WTC11 (cell line): ENCODE results near the gene AGR2. TPM values are rescaled to one million over a fixed set of nuclear protein-coding genes. Genes with fewer than 3 reads are reported as not detected.

Source experiments
- ATAC-seq: fragments of 200-7000 bp; cut with Tn5 transposase; 2 replicates; pipeline ENCODE4 v1.10.0; 2021; ENCODE audit warnings: mild to moderate bottlenecking, moderate library complexity
- CTCF ChIA-PET: fragments of 300-600 bp; sonication (Branson Sonifier 250); formaldehyde crosslinking; loops from one replicate; lab custom pipeline; 2021; ENCODE audit warnings: antibody characterized with exemption; lab: Charles Lee
- POLR2A ChIA-PET: fragments of 350-600 bp; sonication (Branson Sonifier 250); formaldehyde crosslinking; loops from one replicate; lab custom pipeline; 2021; ENCODE audit warnings: antibody characterized with exemption; lab: Charles Lee
- DNase-seq: peaks from one replicate; pipeline ENCODE4 v3.0.0; 2021; ENCODE audit warnings: low spot score
- H3K27ac Mint-ChIP-seq: 2 replicates; pipeline ENCODE4 v1.8.0; 2021; ENCODE audit warnings: mixed read lengths
- H3K27me3 Mint-ChIP-seq: 2 replicates; pipeline ENCODE4 v1.8.0; 2021; ENCODE audit warnings: low read depth, mild to moderate bottlenecking, moderate library complexity, mixed read lengths
- H3K36me3 Mint-ChIP-seq: 2 replicates; pipeline ENCODE4 v1.8.0; 2021; ENCODE audit warnings: mixed read lengths
- H3K4me1 Mint-ChIP-seq: 2 replicates; pipeline ENCODE4 v1.8.0; 2022; ENCODE audit warnings: mixed read lengths
- H3K4me3 Mint-ChIP-seq: 2 replicates; pipeline ENCODE4 v1.8.0; 2021; ENCODE audit warnings: mild to moderate bottlenecking, moderate library complexity, mixed read lengths
- H3K9me3 Mint-ChIP-seq: 2 replicates; pipeline ENCODE4 v1.8.0; 2021; ENCODE audit warnings: mixed read lengths
- CREM ChIP-seq: sonication (generic); formaldehyde crosslinking; IDR thresholded peaks from 2 replicates; pipeline ENCODE4 v1.8.1; 2022; ENCODE audit warnings: mild to moderate bottlenecking, missing genetic modification reagents, moderate library complexity
- FOXK1 ChIP-seq: sonication (generic); formaldehyde crosslinking; IDR thresholded peaks from 2 replicates; pipeline ENCODE4 v1.8.0; 2022; ENCODE audit warnings: mild to moderate bottlenecking, moderate library complexity, missing genetic modification reagents
- GRHL2 ChIP-seq: fragments of 250-450 bp; sonication (Bioruptor Pico); IDR thresholded peaks from 2 replicates; pipeline ENCODE4 v1.8.0; 2022; ENCODE audit warnings: mild to moderate bottlenecking, moderate library complexity; ENCODE audit not compliant: insufficient replicate concordance, severe bottlenecking
- IRF2 ChIP-seq: sonication (generic); formaldehyde crosslinking; IDR thresholded peaks from 2 replicates; pipeline ENCODE4 v1.8.0; 2022; ENCODE audit warnings: low read depth, missing genetic modification reagents, borderline replicate concordance
- NFE2L1 ChIP-seq: sonication (generic); formaldehyde crosslinking; IDR thresholded peaks from 2 replicates; pipeline ENCODE4 v1.8.1; 2023; ENCODE audit warnings: missing genetic modification reagents
- PRRX2 ChIP-seq: fragments of 250-450 bp; sonication (Bioruptor Pico); IDR thresholded peaks from 2 replicates; pipeline ENCODE4 v1.8.0; 2021; ENCODE audit warnings: mild to moderate bottlenecking
- SP1 ChIP-seq: sonication (generic); formaldehyde crosslinking; conservative IDR thresholded peaks from 2 replicates; pipeline ENCODE4 v1.8.1; 2022; ENCODE audit warnings: missing genetic modification reagents
- TP53 ChIP-seq: sonication (generic); formaldehyde crosslinking; IDR thresholded peaks from 2 replicates; pipeline ENCODE4 v1.8.1; 2023; ENCODE audit warnings: mild to moderate bottlenecking, missing genetic modification reagents
- ZNF138 ChIP-seq: sonication (generic); formaldehyde crosslinking; conservative IDR thresholded peaks from 2 replicates; pipeline ENCODE4 v1.8.1; 2022; ENCODE audit warnings: mild to moderate bottlenecking, moderate library complexity, missing genetic modification reagents
- ZNF232 ChIP-seq: sonication (generic); formaldehyde crosslinking; IDR thresholded peaks from 2 replicates; pipeline ENCODE4 v1.8.0; 2022; ENCODE audit warnings: mild to moderate bottlenecking, missing genetic modification reagents
- ZNF416 ChIP-seq: fragments of 250-450 bp; sonication (Bioruptor Pico); IDR thresholded peaks from 2 replicates; pipeline ENCODE4 v1.9.0; 2021; ENCODE audit warnings: mild to moderate bottlenecking, inconsistent platforms
- ZNF423 ChIP-seq: fragments of 250-450 bp; sonication (Bioruptor Pico); IDR thresholded peaks from 2 replicates; pipeline ENCODE4 v2.1.2; 2022; ENCODE audit warnings: mild to moderate bottlenecking, moderate library complexity
- total RNA-seq: library from RNA; stranded (reverse); gene quantifications from 3 replicates; pipeline ENCODE4 v1.2.3, GENCODE V29; 2021
- TF ChIP-seq, protein P1 (sequence below): sonication (generic); formaldehyde crosslinking; IDR thresholded peaks from 2 replicates; pipeline ENCODE4 v1.8.0; 2023; ENCODE audit warnings: mild to moderate bottlenecking, missing genetic modification reagents
- TF ChIP-seq, protein P2 (sequence below): sonication (generic); formaldehyde crosslinking; IDR thresholded peaks from 2 replicates; pipeline ENCODE4 v1.8.1; 2023; ENCODE audit warnings: mild to moderate bottlenecking, missing genetic modification reagents, moderate library complexity
- TF ChIP-seq, protein P3 (sequence below): sonication (generic); formaldehyde crosslinking; IDR thresholded peaks from 2 replicates; pipeline ENCODE4 v1.8.1; 2022; ENCODE audit warnings: low read depth, mild to moderate bottlenecking, moderate library complexity, missing genetic modification reagents, borderline replicate concordance
- TF ChIP-seq, protein P4 (sequence below): sonication (generic); formaldehyde crosslinking; conservative IDR thresholded peaks from 2 replicates; pipeline ENCODE4 v1.8.1; 2022; ENCODE audit warnings: mild to moderate bottlenecking, missing genetic modification reagents
- TF ChIP-seq, protein P5 (sequence below): sonication (generic); formaldehyde crosslinking; IDR thresholded peaks from 2 replicates; pipeline ENCODE4 v1.8.1; 2023; ENCODE audit warnings: mild to moderate bottlenecking, moderate library complexity, missing genetic modification reagents
- TF ChIP-seq, protein P6 (sequence below): sonication (generic); formaldehyde crosslinking; IDR thresholded peaks from 2 replicates; pipeline ENCODE4 v1.8.0; 2023; ENCODE audit warnings: missing genetic modification reagents
- TF ChIP-seq, protein P7 (sequence below): fragments of 200-600 bp; IDR thresholded peaks from 2 replicates; pipeline ENCODE4 v1.8.0; 2022; ENCODE audit warnings: antibody characterized with exemption
- TF ChIP-seq, protein P8 (sequence below): sonication (generic); formaldehyde crosslinking; IDR thresholded peaks from 2 replicates; pipeline ENCODE4 v1.8.1; 2022; ENCODE audit warnings: low read depth, missing genetic modification reagents, borderline replicate concordance
- TF ChIP-seq, protein P9 (sequence below): fragments of 250-450 bp; sonication (Bioruptor Pico); IDR thresholded peaks from 2 replicates; pipeline ENCODE4 v1.9.0; 2021; ENCODE audit warnings: mild to moderate bottlenecking, borderline replicate concordance

AGR2 gene
- total RNA-seq, 1 experiment from 2014 or later = 1.6 TPM

DNA sequence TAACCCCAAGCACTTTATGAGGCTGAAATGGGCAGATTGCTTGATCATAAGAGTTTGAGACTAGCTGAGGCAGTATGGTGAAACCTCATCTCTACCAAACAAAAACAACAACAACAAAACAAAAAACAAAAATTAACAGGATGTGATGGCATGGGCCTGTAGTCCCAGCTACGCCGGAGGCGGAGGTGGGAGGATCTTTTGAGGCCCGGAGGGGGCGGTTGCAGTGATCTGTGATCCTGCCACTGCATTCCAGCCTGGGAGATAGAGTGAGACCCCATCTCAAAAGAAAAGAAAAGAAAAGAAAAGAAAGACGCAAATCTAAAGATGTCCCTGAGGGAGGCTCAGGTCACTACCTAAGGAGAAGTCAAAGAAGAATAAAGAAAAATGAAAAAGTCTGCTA is 35.3 kb upstream of the AGR2 start:
- peak; percentile 77 for ATAC-seq
- Mint-ChIP-seq H3K9me3 (no peaks in the 10 kb centered on the region), H3K27me3 (no peaks in the 10 kb centered on the region), H3K36me3 (no peaks in the 10 kb centered on the region), H3K27ac (no peak overlapping the region), H3K4me1 (0 out of 2 replicates have a peak, but pooled peaks cover 4% of the 10 kb centered on the region), H3K4me3 (no peak overlapping the region)
- CTCF ChIA-PET = no interaction called here
- no peak for DNase-seq
- TF ChIP-seq, protein P1, sequence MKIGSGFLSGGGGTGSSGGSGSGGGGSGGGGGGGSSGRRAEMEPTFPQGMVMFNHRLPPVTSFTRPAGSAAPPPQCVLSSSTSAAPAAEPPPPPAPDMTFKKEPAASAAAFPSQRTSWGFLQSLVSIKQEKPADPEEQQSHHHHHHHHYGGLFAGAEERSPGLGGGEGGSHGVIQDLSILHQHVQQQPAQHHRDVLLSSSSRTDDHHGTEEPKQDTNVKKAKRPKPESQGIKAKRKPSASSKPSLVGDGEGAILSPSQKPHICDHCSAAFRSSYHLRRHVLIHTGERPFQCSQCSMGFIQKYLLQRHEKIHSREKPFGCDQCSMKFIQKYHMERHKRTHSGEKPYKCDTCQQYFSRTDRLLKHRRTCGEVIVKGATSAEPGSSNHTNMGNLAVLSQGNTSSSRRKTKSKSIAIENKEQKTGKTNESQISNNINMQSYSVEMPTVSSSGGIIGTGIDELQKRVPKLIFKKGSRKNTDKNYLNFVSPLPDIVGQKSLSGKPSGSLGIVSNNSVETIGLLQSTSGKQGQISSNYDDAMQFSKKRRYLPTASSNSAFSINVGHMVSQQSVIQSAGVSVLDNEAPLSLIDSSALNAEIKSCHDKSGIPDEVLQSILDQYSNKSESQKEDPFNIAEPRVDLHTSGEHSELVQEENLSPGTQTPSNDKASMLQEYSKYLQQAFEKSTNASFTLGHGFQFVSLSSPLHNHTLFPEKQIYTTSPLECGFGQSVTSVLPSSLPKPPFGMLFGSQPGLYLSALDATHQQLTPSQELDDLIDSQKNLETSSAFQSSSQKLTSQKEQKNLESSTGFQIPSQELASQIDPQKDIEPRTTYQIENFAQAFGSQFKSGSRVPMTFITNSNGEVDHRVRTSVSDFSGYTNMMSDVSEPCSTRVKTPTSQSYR (CRISPR knock-in tag) = no peak
- TF ChIP-seq, protein P2, sequence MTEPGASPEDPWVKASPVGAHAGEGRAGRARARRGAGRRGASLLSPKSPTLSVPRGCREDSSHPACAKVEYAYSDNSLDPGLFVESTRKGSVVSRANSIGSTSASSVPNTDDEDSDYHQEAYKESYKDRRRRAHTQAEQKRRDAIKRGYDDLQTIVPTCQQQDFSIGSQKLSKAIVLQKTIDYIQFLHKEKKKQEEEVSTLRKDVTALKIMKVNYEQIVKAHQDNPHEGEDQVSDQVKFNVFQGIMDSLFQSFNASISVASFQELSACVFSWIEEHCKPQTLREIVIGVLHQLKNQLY (CRISPR knock-in tag) = no peak
- TF ChIP-seq, protein P3, sequence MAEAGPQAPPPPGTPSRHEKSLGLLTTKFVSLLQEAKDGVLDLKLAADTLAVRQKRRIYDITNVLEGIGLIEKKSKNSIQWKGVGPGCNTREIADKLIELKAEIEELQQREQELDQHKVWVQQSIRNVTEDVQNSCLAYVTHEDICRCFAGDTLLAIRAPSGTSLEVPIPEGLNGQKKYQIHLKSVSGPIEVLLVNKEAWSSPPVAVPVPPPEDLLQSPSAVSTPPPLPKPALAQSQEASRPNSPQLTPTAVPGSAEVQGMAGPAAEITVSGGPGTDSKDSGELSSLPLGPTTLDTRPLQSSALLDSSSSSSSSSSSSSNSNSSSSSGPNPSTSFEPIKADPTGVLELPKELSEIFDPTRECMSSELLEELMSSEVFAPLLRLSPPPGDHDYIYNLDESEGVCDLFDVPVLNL (CRISPR knock-in tag) = no peak
- TF ChIP-seq ZNF423 (CRISPR knock-in tag) (no peak), CREM (CRISPR knock-in tag) (no peak), ZNF138 (CRISPR knock-in tag) (no peak), GRHL2 (no peak), IRF2 (CRISPR knock-in tag) (no peak), ZNF232 (CRISPR knock-in tag) (no peak), FOXK1 (CRISPR knock-in tag) (no peak), TP53 (no peak), SP1 (CRISPR knock-in tag) (no peak), ZNF416 (CRISPR knock-in tag) (no peak)
- TF ChIP-seq, protein P4, sequence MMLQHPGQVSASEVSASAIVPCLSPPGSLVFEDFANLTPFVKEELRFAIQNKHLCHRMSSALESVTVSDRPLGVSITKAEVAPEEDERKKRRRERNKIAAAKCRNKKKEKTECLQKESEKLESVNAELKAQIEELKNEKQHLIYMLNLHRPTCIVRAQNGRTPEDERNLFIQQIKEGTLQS (CRISPR knock-in tag) = no peak
- TF ChIP-seq, protein P5, sequence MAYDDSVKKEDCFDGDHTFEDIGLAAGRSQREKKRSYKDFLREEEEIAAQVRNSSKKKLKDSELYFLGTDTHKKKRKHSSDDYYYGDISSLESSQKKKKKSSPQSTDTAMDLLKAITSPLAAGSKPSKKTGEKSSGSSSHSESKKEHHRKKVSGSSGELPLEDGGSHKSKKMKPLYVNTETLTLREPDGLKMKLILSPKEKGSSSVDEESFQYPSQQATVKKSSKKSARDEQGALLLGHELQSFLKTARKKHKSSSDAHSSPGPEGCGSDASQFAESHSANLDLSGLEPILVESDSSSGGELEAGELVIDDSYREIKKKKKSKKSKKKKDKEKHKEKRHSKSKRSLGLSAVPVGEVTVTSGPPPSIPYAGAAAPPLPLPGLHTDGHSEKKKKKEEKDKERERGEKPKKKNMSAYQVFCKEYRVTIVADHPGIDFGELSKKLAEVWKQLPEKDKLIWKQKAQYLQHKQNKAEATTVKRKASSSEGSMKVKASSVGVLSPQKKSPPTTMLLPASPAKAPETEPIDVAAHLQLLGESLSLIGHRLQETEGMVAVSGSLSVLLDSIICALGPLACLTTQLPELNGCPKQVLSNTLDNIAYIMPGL (CRISPR knock-in tag) = no peak
- POLR2A ChIA-PET = no interaction called here

DNA sequence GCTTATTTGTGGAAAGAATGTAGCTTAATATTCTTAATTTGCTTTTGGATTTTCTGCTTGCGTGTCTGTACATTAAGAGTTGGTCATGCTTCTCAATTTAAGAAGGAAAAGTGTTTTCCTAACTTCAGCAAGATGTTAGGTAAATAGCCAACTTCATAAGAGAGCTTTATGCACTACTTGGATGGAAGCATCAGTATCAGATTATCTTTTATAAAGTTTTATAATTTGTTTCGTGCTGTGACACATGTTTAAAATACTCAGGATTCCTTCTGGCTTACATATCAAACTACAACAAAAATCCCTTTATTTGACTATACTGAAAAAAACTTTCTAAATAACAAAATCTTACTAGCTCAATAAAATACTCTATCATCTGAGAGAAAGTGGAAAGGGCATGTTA is 34.8 kb upstream of the AGR2 start:
- H3K27me3 Mint-ChIP-seq = no peaks in the 10 kb centered on the region
- no peak overlapping the region for H3K4me3 Mint-ChIP-seq
- no peaks in the 10 kb centered on the region for H3K36me3 Mint-ChIP-seq
- ATAC-seq (no peak), DNase-seq (no peak)
- ChIA-PET POLR2A (no interaction called here), CTCF (no interaction called here)
- H3K9me3 Mint-ChIP-seq = no peaks in the 10 kb centered on the region
- H3K27ac Mint-ChIP-seq = no peak overlapping the region
- H3K4me1 Mint-ChIP-seq = 0 out of 2 replicates have a peak, but pooled peaks cover 4% of the 10 kb centered on the region
- TF ChIP-seq ZNF423 (CRISPR knock-in tag) (no peak), NFE2L1 (CRISPR knock-in tag) (no peak), PRRX2 (CRISPR knock-in tag) (no peak)
- TF ChIP-seq, protein P6, sequence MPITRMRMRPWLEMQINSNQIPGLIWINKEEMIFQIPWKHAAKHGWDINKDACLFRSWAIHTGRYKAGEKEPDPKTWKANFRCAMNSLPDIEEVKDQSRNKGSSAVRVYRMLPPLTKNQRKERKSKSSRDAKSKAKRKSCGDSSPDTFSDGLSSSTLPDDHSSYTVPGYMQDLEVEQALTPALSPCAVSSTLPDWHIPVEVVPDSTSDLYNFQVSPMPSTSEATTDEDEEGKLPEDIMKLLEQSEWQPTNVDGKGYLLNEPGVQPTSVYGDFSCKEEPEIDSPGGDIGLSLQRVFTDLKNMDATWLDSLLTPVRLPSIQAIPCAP (CRISPR knock-in tag) = no peak
- TF ChIP-seq, protein P7, sequence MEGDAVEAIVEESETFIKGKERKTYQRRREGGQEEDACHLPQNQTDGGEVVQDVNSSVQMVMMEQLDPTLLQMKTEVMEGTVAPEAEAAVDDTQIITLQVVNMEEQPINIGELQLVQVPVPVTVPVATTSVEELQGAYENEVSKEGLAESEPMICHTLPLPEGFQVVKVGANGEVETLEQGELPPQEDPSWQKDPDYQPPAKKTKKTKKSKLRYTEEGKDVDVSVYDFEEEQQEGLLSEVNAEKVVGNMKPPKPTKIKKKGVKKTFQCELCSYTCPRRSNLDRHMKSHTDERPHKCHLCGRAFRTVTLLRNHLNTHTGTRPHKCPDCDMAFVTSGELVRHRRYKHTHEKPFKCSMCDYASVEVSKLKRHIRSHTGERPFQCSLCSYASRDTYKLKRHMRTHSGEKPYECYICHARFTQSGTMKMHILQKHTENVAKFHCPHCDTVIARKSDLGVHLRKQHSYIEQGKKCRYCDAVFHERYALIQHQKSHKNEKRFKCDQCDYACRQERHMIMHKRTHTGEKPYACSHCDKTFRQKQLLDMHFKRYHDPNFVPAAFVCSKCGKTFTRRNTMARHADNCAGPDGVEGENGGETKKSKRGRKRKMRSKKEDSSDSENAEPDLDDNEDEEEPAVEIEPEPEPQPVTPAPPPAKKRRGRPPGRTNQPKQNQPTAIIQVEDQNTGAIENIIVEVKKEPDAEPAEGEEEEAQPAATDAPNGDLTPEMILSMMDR = no peak
- TF ChIP-seq, protein P8, sequence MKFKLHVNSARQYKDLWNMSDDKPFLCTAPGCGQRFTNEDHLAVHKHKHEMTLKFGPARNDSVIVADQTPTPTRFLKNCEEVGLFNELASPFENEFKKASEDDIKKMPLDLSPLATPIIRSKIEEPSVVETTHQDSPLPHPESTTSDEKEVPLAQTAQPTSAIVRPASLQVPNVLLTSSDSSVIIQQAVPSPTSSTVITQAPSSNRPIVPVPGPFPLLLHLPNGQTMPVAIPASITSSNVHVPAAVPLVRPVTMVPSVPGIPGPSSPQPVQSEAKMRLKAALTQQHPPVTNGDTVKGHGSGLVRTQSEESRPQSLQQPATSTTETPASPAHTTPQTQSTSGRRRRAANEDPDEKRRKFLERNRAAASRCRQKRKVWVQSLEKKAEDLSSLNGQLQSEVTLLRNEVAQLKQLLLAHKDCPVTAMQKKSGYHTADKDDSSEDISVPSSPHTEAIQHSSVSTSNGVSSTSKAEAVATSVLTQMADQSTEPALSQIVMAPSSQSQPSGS (CRISPR knock-in tag) = no peak
- TF ChIP-seq, protein P9, sequence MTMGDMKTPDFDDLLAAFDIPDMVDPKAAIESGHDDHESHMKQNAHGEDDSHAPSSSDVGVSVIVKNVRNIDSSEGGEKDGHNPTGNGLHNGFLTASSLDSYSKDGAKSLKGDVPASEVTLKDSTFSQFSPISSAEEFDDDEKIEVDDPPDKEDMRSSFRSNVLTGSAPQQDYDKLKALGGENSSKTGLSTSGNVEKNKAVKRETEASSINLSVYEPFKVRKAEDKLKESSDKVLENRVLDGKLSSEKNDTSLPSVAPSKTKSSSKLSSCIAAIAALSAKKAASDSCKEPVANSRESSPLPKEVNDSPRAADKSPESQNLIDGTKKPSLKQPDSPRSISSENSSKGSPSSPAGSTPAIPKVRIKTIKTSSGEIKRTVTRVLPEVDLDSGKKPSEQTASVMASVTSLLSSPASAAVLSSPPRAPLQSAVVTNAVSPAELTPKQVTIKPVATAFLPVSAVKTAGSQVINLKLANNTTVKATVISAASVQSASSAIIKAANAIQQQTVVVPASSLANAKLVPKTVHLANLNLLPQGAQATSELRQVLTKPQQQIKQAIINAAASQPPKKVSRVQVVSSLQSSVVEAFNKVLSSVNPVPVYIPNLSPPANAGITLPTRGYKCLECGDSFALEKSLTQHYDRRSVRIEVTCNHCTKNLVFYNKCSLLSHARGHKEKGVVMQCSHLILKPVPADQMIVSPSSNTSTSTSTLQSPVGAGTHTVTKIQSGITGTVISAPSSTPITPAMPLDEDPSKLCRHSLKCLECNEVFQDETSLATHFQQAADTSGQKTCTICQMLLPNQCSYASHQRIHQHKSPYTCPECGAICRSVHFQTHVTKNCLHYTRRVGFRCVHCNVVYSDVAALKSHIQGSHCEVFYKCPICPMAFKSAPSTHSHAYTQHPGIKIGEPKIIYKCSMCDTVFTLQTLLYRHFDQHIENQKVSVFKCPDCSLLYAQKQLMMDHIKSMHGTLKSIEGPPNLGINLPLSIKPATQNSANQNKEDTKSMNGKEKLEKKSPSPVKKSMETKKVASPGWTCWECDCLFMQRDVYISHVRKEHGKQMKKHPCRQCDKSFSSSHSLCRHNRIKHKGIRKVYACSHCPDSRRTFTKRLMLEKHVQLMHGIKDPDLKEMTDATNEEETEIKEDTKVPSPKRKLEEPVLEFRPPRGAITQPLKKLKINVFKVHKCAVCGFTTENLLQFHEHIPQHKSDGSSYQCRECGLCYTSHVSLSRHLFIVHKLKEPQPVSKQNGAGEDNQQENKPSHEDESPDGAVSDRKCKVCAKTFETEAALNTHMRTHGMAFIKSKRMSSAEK (CRISPR knock-in tag) = no peak
